GM12878 (cell line): ENCODE data around the gene SHPK. TPM values are rescaled to one million over a fixed set of nuclear protein-coding genes. Genes with fewer than 3 reads are reported as not detected.

ENCODE experiments used
- ATAC-seq: fragments of 200-7000 bp; cut with Tn5 transposase; 3 replicates; pipeline ENCODE4 v1.9.1; 2020; ENCODE audit warnings: mild to moderate bottlenecking, moderate library complexity
- BruUV-seq: library from RNA; stranded (reverse); fragments of 400-500 nt; replicated peaks from 2 replicates; lab custom pipeline; 2021; lab: Mats Ljungman, UMichigan
- CTCF ChIA-PET: fragments of 300-600 bp; sonication (Branson Sonifier 250); formaldehyde crosslinking; extraction: SDS; loops from one replicate; lab custom pipeline; 2021; ENCODE audit warnings: inconsistent platforms; lab: Yijun Ruan, JAX
- POLR2A ChIA-PET: fragments of 350-600 bp; formaldehyde crosslinking; extraction: SDS; loops from one replicate; lab custom pipeline; 2021; ENCODE audit warnings: inconsistent platforms; lab: Charles Lee
- RAD21 ChIA-PET: fragments of 300-600 bp; sonication (Branson Sonifier 250); formaldehyde crosslinking; loops from one replicate; lab custom pipeline; 2023; ENCODE audit warnings: antibody characterized with exemption; ENCODE audit not compliant: unreplicated experiment; lab: Charles Lee
- SMC1A ChIA-PET: fragments of 300-600 bp; sonication (Branson Sonifier 250); formaldehyde crosslinking; loops from one replicate; lab custom pipeline; 2023; ENCODE audit not compliant: unreplicated experiment, uncharacterized antibody; lab: Charles Lee
- DNase-seq: peaks from one replicate; pipeline ENCODE4 v3.0.0-alpha.2; 2011; ENCODE audit warnings: low read depth, low spot score
- FAIRE-seq: peaks from 3 replicates; lab custom pipeline; 2011; peaks lifted over from hg19 to GRCh38; lab: Jason Lieb, UNC
- H2AFZ ChIP-seq: 2 replicates; pipeline ENCODE4 v1.6.0; 2011; ENCODE audit warnings: low read depth, low read length, control low read depth; ENCODE audit not compliant: control insufficient read depth
- H3K27ac ChIP-seq: 2 replicates; pipeline ENCODE4 v1.5.1; 2011; ENCODE audit warnings: control low read depth; ENCODE audit not compliant: control insufficient read depth, insufficient read depth
- H3K27me3 ChIP-seq, 2 experiments: replicated peaks in 1 of 2; 2 replicates each; pipeline versions ENCODE4 v1.6.0 to v1.6.1; 2011; ENCODE audit warnings: low read length in 1 of 2; ENCODE audit not compliant: control insufficient read depth in 2 of 2, insufficient read depth in 2 of 2
- H3K36me3 ChIP-seq, 2 experiments: 2 replicates each; pipeline ENCODE4 v1.5.1; 2011; ENCODE audit warnings: low read length in 1 of 2; ENCODE audit not compliant: control insufficient read depth in 2 of 2, insufficient read depth in 2 of 2
- H3K4me1 ChIP-seq: 2 replicates; pipeline ENCODE4 v1.6.1; 2011; ENCODE audit warnings: mild to moderate bottlenecking, low read length, moderate library complexity, mixed read lengths; ENCODE audit not compliant: control insufficient read depth, insufficient read depth
- H3K4me2 ChIP-seq: 2 replicates; pipeline ENCODE4 v1.6.0; 2011; ENCODE audit warnings: control low read depth; ENCODE audit not compliant: control insufficient read depth, insufficient read depth
- H3K4me3 ChIP-seq: fragments of 200-600 bp; sonication (generic); 2 replicates; pipeline ENCODE4 v1.5.1; 2016
- H3K79me2 ChIP-seq: 2 replicates; pipeline ENCODE4 v1.6.0; 2011; ENCODE audit warnings: low read length; ENCODE audit not compliant: control insufficient read depth, insufficient read depth
- H3K9ac ChIP-seq: 2 replicates; pipeline ENCODE4 v1.8.0; 2011; ENCODE audit warnings: low read length, control low read depth, mixed read lengths; ENCODE audit not compliant: control insufficient read depth, insufficient read depth
- H3K9me3 ChIP-seq: replicated peaks from 3 replicates; pipeline ENCODE4 v1.5.1; 2011; ENCODE audit warnings: mild to moderate bottlenecking, low read length; ENCODE audit not compliant: control insufficient read depth, insufficient read depth
- H4K20me1 ChIP-seq: 2 replicates; pipeline ENCODE4 v1.6.0; 2011; ENCODE audit not compliant: control insufficient read depth, insufficient read depth
- BHLHE40 ChIP-seq, 2 experiments: fragments of 450-650 bp in 1 of 2; IDR thresholded peaks; 2 replicates each; pipeline ENCODE4 v1.6.1; 2011 to 2017; ENCODE audit warnings: low read depth in 2 of 2, borderline replicate concordance in 1 of 2, improper control_type of control experiment in 1 of 2, low read length in 1 of 2, mild to moderate bottlenecking in 1 of 2
- CHD4 ChIP-seq: fragments of 200-600 bp; sonication (generic); IDR thresholded peaks from 2 replicates; pipeline ENCODE4 v1.6.1; 2016; ENCODE audit warnings: mild to moderate bottlenecking
- CREM ChIP-seq: IDR thresholded peaks from 2 replicates; pipeline ENCODE4 v1.6.1; 2014; ENCODE audit warnings: antibody characterized with exemption, low read depth
- EED ChIP-seq: sonication (generic); IDR thresholded peaks from 2 replicates; pipeline ENCODE4 v1.6.1; 2016; ENCODE audit warnings: antibody characterized with exemption, low read depth
- FOS ChIP-seq: IDR thresholded peaks from 3 replicates; pipeline ENCODE4 v1.6.1; 2011; ENCODE audit warnings: borderline replicate concordance; ENCODE audit not compliant: insufficient read length; ENCODE audit errors: extremely low read depth
- HDAC6 ChIP-seq: fragments of 200-600 bp; sonication (generic); IDR thresholded peaks from one replicate; pipeline ENCODE4 v1.8.0; 2017; ENCODE audit warnings: antibody characterized with exemption; ENCODE audit not compliant: unreplicated experiment
- NR2C2 ChIP-seq: IDR thresholded peaks from 2 replicates; pipeline ENCODE4 v1.6.1; 2011; ENCODE audit warnings: borderline replicate concordance, low read depth; ENCODE audit not compliant: control insufficient read depth, insufficient read length
- RCOR1 ChIP-seq: conservative IDR thresholded peaks from 2 replicates; pipeline ENCODE4 v1.6.1; 2012; ENCODE audit warnings: low read depth, low read length, improper control_type of control experiment
- SIN3A ChIP-seq: IDR thresholded peaks from 2 replicates; pipeline ENCODE4 v1.6.1; 2012; ENCODE audit warnings: low read depth, low read length, improper control_type of control experiment
- SREBF2 ChIP-seq: IDR thresholded peaks from 2 replicates; pipeline ENCODE4 v1.6.1; 2012; ENCODE audit warnings: mild to moderate bottlenecking, low read length
- TAF1 ChIP-seq: IDR thresholded peaks from 2 replicates; pipeline ENCODE4 v1.6.1; 2011; ENCODE audit warnings: mild to moderate bottlenecking, low read depth, low read length, borderline replicate concordance
- WGBS: methylation state at CpG from one replicate; pipeline ENCODE4 v1.1.6; 2016; ENCODE audit warnings: low lambda C conversion rate; ENCODE audit not compliant: insufficient replicate concordance, insufficient coverage; ENCODE audit errors: missing lambda C conversion rate; 5-methylcytosine and 5-hydroxymethylcytosine counted together
- in situ Hi-C: fragments of 300-500 bp; cut with MboI; formaldehyde crosslinking; loops from 9 replicates; pipeline ENCODE4 v1.14.3; 2018; ENCODE audit warnings: mixed read lengths
- intact Hi-C: fragments of 100-400 bp; cut with micrococcal nuclease; formaldehyde crosslinking; loops from one replicate; pipeline ENCODE4 v1.14.2; 2022; ENCODE audit not compliant: unreplicated experiment
- polyA plus RNA-seq, 11 experiments: library from polyadenylated mRNA; depleted of rRNA in 4 of 11; unstranded in 6 of 11; stranded (reverse) in 5 of 11; fragments of >200 nt; fragmentation: Nextera tagmentation in 4 of 11; fragmentation: Illumina TruSeq in 1 of 11; extraction: Ambion mirVana in 4 of 11; extraction: Trizol in 1 of 11; gene quantifications; 1 replicate in 1 of 11; 2 replicates in 10 of 11; pipeline versions ENCODE4 v1.2.1 to v1.2.3, GENCODE V29; 2011 to 2016; ENCODE audit warnings: inconsistent platforms in 2 of 11, missing spikeins in 2 of 11, low read depth in 1 of 11
- total RNA-seq, 4 experiments: library from RNA; depleted of rRNA in 3 of 4; stranded (reverse); fragments of >200 nt in 3 of 4; fragmentation: Illumina TruSeq in 1 of 4; extraction: Trizol in 1 of 4; gene quantifications; 2 replicates each; pipeline versions ENCODE4 v1.2.1 to v1.2.3, GENCODE V29; 2013 to 2021
- TF ChIP-seq, protein P1 (sequence below): fragments of 450-650 bp; formaldehyde crosslinking; IDR thresholded peaks from 2 replicates; pipeline ENCODE4 v1.5.0; 2022; ENCODE audit warnings: mild to moderate bottlenecking, missing genetic modification characterization
- TF ChIP-seq, protein P2 (sequence below): IDR thresholded peaks from 2 replicates; pipeline ENCODE4 v1.6.1; 2011; ENCODE audit warnings: low read depth, mild to moderate bottlenecking, low read length, moderate library complexity, borderline replicate concordance; ENCODE audit errors: extremely low read depth
- TF ChIP-seq, protein P3 (sequence below): IDR thresholded peaks from 2 replicates; pipeline ENCODE4 v1.6.1; 2012; ENCODE audit warnings: low read depth, low read length, improper control_type of control experiment

The SHPK gene
- total and polyA plus RNA-seq, 10 of the 15 experiments (the other 5 are each of a cell fraction or from before 2014, with no cell fraction given): 1.7 to 16.6 (median 12.9) TPM

DNA sequence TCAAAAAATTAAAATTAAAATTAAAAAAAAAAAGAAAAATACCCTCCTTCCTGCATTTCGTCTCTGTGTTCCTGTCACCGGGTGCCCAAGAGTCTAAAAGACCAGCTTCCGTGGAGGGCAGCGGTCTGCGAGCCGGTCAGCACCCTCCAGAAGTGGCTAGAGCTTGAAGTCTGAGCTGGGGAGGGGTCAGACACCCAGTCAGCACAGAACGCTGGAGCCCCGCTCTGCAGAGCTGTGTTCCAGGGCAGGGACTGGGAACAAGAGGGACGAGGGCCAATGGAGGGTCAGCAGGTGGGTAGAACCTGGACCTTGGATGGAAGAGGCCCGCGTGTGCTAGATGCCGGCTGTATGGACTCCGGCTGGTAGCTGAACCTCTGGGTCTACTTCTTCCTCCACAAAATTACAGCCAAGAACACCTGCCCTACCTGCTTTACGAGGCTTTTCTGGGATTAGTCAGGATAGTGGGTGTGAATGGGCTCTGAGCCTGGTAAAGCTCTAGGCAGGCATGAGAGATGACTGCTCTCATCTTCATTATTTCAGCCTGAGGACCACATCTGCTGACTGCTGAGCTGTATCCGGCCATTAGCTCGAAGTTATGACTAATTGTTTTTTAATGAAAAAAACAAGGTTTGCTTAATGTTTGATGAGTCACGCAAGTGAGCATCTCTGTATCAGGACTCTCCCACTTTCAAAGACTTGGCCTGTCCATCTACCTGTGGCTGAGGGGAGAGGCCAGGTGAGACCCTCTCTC is 32.8 kb downstream of the SHPK start (continued):
- TF ChIP-seq, protein P1, sequence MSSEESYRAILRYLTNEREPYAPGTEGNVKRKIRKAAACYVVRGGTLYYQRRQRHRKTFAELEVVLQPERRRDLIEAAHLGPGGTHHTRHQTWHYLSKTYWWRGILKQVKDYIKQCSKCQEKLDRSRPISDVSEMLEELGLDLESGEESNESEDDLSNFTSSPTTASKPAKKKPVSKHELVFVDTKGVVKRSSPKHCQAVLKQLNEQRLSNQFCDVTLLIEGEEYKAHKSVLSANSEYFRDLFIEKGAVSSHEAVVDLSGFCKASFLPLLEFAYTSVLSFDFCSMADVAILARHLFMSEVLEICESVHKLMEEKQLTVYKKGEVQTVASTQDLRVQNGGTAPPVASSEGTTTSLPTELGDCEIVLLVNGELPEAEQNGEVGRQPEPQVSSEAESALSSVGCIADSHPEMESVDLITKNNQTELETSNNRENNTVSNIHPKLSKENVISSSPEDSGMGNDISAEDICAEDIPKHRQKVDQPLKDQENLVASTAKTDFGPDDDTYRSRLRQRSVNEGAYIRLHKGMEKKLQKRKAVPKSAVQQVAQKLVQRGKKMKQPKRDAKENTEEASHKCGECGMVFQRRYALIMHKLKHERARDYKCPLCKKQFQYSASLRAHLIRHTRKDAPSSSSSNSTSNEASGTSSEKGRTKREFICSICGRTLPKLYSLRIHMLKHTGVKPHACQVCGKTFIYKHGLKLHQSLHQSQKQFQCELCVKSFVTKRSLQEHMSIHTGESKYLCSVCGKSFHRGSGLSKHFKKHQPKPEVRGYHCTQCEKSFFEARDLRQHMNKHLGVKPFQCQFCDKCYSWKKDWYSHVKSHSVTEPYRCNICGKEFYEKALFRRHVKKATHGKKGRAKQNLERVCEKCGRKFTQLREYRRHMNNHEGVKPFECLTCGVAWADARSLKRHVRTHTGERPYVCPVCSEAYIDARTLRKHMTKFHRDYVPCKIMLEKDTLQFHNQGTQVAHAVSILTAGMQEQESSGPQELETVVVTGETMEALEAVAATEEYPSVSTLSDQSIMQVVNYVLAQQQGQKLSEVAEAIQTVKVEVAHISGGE: no peak
- TF ChIP-seq FOS: no peak
- TF ChIP-seq, protein P2, sequence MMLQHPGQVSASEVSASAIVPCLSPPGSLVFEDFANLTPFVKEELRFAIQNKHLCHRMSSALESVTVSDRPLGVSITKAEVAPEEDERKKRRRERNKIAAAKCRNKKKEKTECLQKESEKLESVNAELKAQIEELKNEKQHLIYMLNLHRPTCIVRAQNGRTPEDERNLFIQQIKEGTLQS: no peak
- no peak for TF ChIP-seq EED

DNA sequence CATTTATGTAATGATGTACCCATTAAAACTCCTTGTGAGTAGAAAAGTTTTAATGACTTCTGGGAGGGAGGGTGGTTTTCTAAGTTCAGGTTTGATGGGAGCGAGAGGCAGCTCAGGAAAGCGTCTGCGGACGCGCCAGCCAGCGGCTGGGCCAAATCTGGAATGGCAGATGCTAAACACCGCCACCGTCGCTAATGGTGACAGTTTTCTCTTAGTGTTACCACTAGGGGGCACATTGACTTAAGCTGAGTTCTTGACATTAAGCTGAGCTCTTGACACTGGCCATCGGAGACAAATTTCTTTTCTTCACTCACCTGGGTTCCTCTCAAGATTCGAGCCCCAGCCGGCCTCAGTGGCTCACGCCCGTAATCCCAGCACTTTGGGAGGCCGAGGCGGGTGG is 33.6 kb downstream of the SHPK start:
- H3K9ac ChIP-seq: no peak overlapping the region
- H3K4me2 ChIP-seq: no peak overlapping the region
- H3K9me3 ChIP-seq: no peaks in the 10 kb centered on the region
- H3K4me1 ChIP-seq: no peaks in the 10 kb centered on the region
- ChIA-PET SMC1A (interaction anchor here (1.0 to 2.6 kb wide), 10 partner anchors 22 to 225 kb away, joined by 3 to 10 read pairs (median 4); partner anchors contain the start of gene CTNS), CTCF (interaction anchor here (0.8 to 2.9 kb wide), 25 partner anchors 9 to 768 kb away, joined by 3 to 17 read pairs (median 6); partner anchors contain the start of genes CTNS, HASPIN, SHPK and TRPV3), RAD21 (interaction anchor here (0.6 to 1.8 kb wide), 4 partner anchors 34 to 1109 kb away, joined by 4 to 6 read pairs (median 4); partner anchors contain the start of genes CTNS and SHPK), POLR2A (no interaction called here)
- FAIRE-seq (peak; percentile 23), ATAC-seq (peak; percentile 88), DNase-seq (no peak)
- no peak overlapping the region for H3K27ac ChIP-seq
- no peak overlapping the region for H2AFZ ChIP-seq
- in situ Hi-C loops: no loop called here
- intact Hi-C loops: loop anchor here (2.0 kb wide), 2 partner anchors 44 to 134 kb away; no protein-coding TSS in a partner anchor
- no peaks in the 10 kb centered on the region for H3K79me2 ChIP-seq
- BruUV-seq: no TSS peak
- no peaks in the 10 kb centered on the region for H3K36me3 ChIP-seq
- no peaks in the 10 kb centered on the region for H4K20me1 ChIP-seq
- WGBS: 56% methylated on average over 16 of the region's 16 CpGs
- no peaks in the 10 kb centered on the region for H3K27me3 ChIP-seq
- H3K4me3 ChIP-seq: no peak overlapping the region
- TF ChIP-seq CREM (no peak), BHLHE40 (IDR thresholded peaks at IDR 0.05; ENCODE audit: borderline replicate concordance in 1 of 2, low read depth in 2 of 2, low read length in 1 of 2) (no peak), RCOR1 (no peak), TAF1 (no peak), SIN3A (no peak), NR2C2 (no peak), SREBF2 (no peak), CHD4 (no peak), HDAC6 (no peak)
- TF ChIP-seq, protein P3, sequence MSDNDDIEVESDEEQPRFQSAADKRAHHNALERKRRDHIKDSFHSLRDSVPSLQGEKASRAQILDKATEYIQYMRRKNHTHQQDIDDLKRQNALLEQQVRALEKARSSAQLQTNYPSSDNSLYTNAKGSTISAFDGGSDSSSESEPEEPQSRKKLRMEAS: no peak
